Common myeloid progenitor, CD34-positive (primary cell): Measurements from ENCODE around the gene CDH13.

ENCODE experiments used
- CTCF ChIA-PET: fragments of 350-600 bp; sonication (Branson Sonifier 250); formaldehyde crosslinking; loops from one replicate; lab custom pipeline; 2021; ENCODE audit warnings: antibody characterized with exemption; lab: Charles Lee
- POLR2A ChIA-PET: fragments of 350-600 bp; sonication (Branson Sonifier 250); formaldehyde crosslinking; loops from one replicate; lab custom pipeline; 2021; ENCODE audit warnings: antibody characterized with exemption; lab: Charles Lee
- DNase-seq, 3 donors: peaks; one replicate each; pipeline versions ENCODE4 v3.0.0 to v3.0.0-alpha.2; 2013
- H3K27ac ChIP-seq, 2 experiments: 1 replicate in 1 of 2; 2 replicates in 1 of 2; pipeline ENCODE4 v1.7.0; 2013; ENCODE audit warnings: inconsistent platforms in 2 of 2, low read length in 2 of 2, mild to moderate bottlenecking in 2 of 2, low read depth in 1 of 2, moderate library complexity in 1 of 2; ENCODE audit not compliant: severe bottlenecking in 2 of 2, insufficient read depth in 1 of 2, poor library complexity in 1 of 2
- H3K27me3 ChIP-seq, 5 experiments: replicated peaks in 2 of 5; 1 replicate in 3 of 5; 2 replicates in 2 of 5; pipeline versions ENCODE4 v1.6.1 to v1.7.0; 2013; ENCODE audit warnings: low read length in 4 of 5, mild to moderate bottlenecking in 2 of 5, moderate library complexity in 2 of 5, inconsistent platforms in 1 of 5; ENCODE audit not compliant: insufficient read depth in 5 of 5, control insufficient read depth in 4 of 5
- H3K36me3 ChIP-seq, 4 experiments: 1 replicate in 2 of 4; 2 replicates in 2 of 4; pipeline versions ENCODE4 v1.6.1 to v1.7.0; 2013; ENCODE audit warnings: low read length in 3 of 4, control low read depth in 1 of 4, mild to moderate bottlenecking in 1 of 4; ENCODE audit not compliant: control insufficient read depth in 4 of 4, insufficient read depth in 4 of 4
- H3K4me1 ChIP-seq, 4 experiments: 1 replicate in 3 of 4; 2 replicates in 1 of 4; pipeline versions ENCODE4 v1.6.1 to v1.7.1; 2013; ENCODE audit warnings: low read length in 3 of 4, mild to moderate bottlenecking in 3 of 4, control low read depth in 1 of 4, inconsistent platforms in 1 of 4, moderate library complexity in 1 of 4; ENCODE audit not compliant: control insufficient read depth in 4 of 4, insufficient read depth in 4 of 4; ENCODE audit errors: control extremely low read depth in 1 of 4
- H3K4me3 ChIP-seq, 7 experiments: 1 replicate in 4 of 7; 2 replicates in 3 of 7; pipeline versions ENCODE4 v1.5.1 to v1.7.0; 2013; ENCODE audit warnings: mild to moderate bottlenecking in 7 of 7, low read length in 6 of 7, moderate library complexity in 6 of 7, inconsistent platforms in 2 of 7, low read depth in 2 of 7, control low read depth in 1 of 7; ENCODE audit not compliant: insufficient read depth in 4 of 7, control insufficient read depth in 1 of 7; ENCODE audit errors: extremely low read depth in 1 of 7
- H3K9me3 ChIP-seq, 5 experiments: 1 replicate in 4 of 5; 2 replicates in 1 of 5; pipeline versions ENCODE4 v1.6.1 to v1.7.1; 2013; ENCODE audit warnings: low read length in 4 of 5, mild to moderate bottlenecking in 2 of 5, inconsistent platforms in 1 of 5, low read depth in 1 of 5, moderate library complexity in 1 of 5; ENCODE audit not compliant: control insufficient read depth in 4 of 5, insufficient read depth in 2 of 5; ENCODE audit errors: control extremely low read depth in 1 of 5
- WGBS: methylation state at CpG from one replicate; pipeline ENCODE4 v1.1.5; 2013; ENCODE audit not compliant: insufficient coverage; 5-methylcytosine and 5-hydroxymethylcytosine counted together

Gene CDH13

DNA sequence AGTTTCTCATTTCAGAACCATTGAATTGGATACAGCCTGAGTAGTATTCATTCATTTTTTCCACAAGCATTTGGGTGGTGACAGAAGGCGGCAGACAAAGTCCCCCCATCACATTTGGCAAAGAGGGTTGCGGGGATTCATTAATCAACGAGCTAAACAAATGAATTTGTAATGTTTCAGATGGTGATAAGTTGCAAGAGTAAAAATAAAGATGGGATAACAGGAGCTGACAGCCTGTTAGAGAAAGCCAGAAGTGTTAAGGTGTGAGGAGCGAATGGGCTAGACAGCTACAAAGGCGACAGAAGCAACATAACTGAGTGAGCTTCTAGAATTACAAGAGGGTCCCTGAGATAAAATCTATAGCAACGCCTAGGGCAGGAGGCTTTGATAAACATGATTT is 838.2 kb downstream of the CDH13 start:
- H3K36me3 ChIP-seq: no peaks in the 10 kb centered on the region
- peaks cover 0 to 2% (median 0%) of the 10 kb centered on the region in 5 experiments for H3K27me3 ChIP-seq
- no peaks in the 10 kb centered on the region for H3K9me3 ChIP-seq
- DNase-seq: no peak
- ChIA-PET POLR2A (no interaction called here), CTCF (no interaction called here)
- no peak overlapping the region for H3K4me3 ChIP-seq
- H3K4me1 ChIP-seq: no peaks in the 10 kb centered on the region
- 96% methylated on average over 5 of the region's 6 CpGs for WGBS
- H3K27ac ChIP-seq: no peak overlapping the region

GRCh38 chr16:83470416-83470815 is 843.6 kb downstream of the CDH13 start:
- no CpG with 5 or more reads among the region's 3 CpGs for WGBS
- DNase-seq: peak in 1 of 3 donors; percentile 2
- CTCF ChIA-PET: no interaction called here

DNA sequence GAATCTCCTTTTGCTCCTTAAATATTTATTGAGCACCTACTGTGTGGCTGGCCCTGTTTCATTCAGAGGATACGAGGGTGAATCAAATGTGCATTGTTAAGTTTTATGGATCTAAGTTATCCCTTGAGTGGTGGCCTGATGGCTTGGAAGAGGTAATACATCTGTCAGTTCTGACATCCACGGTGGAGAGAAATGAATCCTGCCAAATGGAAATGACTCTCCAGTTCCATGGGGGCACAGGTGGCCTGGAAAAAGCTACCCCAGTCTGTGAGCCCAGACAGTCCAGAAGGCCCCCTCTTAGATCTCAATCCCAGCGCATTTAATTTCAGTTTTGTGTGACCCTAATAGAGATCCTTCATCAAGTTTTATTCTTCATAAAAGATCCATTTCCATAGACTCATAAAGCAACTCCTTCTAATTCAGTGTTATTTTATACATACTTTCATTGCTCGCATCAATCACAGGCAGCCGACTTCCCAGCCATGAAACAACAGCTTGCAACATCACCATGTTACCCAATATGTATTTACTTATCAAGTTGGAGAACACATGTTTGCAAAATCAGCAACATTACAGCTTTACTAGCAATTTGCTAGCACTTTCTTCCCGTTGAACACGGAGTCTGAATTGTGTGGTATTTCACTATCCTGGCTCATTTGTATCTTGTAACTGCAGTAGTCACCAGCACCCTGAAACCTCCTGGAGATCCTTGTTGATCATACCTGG is 846.2 kb downstream of the CDH13 start:
- no peak overlapping the region for H3K27ac ChIP-seq
- CTCF ChIA-PET: no interaction called here
- no peak overlapping the region for H3K4me3 ChIP-seq
- H3K4me1 ChIP-seq: no peaks in the 10 kb centered on the region
- no peak for DNase-seq
- H3K9me3 ChIP-seq: no peaks in the 10 kb centered on the region
- H3K36me3 ChIP-seq: no peaks in the 10 kb centered on the region
- no peaks in the 10 kb centered on the region for H3K27me3 ChIP-seq
- WGBS: 81% methylated on average over 5 of the region's 7 CpGs
- POLR2A ChIA-PET: no interaction called here

More at GRCh38 chr16:83470416-83470815, 843.6 kb downstream of the CDH13 start:
- no peaks in the 10 kb centered on the region for H3K9me3 ChIP-seq
- peaks cover 0 to 2% (median 0%) of the 10 kb centered on the region in 5 experiments for H3K27me3 ChIP-seq
- POLR2A ChIA-PET: no interaction called here
- H3K4me3 ChIP-seq: no peak overlapping the region
- no peaks in the 10 kb centered on the region for H3K4me1 ChIP-seq
- no peak overlapping the region for H3K27ac ChIP-seq
- no peaks in the 10 kb centered on the region for H3K36me3 ChIP-seq

GRCh38 chr16:83473926-83474650 is 847.3 kb downstream of the CDH13 start:
- Histone ChIP-seq H3K27me3 (no peaks in the 10 kb centered on the region), H3K27ac (no peak overlapping the region), H3K4me3 (no peak overlapping the region), H3K9me3 (no peaks in the 10 kb centered on the region), H3K36me3 (no peaks in the 10 kb centered on the region), H3K4me1 (no peaks in the 10 kb centered on the region)
- ChIA-PET CTCF (no interaction called here), POLR2A (no interaction called here)
- no CpG with 5 or more reads among the region's 2 CpGs for WGBS
- no peak for DNase-seq

DNA sequence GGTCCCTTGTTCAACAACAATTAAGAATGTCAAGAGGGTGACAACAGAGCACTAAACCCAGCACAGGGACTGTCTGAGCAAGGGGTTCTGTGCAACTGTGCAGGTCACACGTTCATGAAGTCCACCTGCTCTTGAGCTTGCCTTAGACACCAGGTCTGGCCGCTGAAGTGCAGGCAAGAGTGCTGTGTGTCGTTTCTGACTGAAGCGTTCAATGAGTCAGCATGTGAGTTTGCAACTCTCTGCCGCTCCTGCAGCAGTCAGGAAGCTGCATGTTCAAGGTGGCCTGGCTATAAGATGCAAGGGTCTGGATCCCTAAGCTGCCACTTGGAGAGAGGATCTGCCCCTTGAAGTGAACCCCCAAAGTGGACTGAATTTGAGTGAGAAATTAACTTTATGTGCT is 848.3 kb downstream of the CDH13 start:
- CTCF ChIA-PET: no interaction called here
- WGBS: 90% methylated on average over 5 of the region's 5 CpGs
- POLR2A ChIA-PET: no interaction called here

GRCh38 chr16:83481589-83481988 is 854.8 kb downstream of the CDH13 start:
- POLR2A ChIA-PET: no interaction called here
- 84% methylated on average over 7 of the region's 7 CpGs for WGBS
- H3K4me3 ChIP-seq: no peak overlapping the region
- DNase-seq: no peak
- H3K27ac ChIP-seq: no peak overlapping the region
- CTCF ChIA-PET: no interaction called here
- no peaks in the 10 kb centered on the region for H3K27me3 ChIP-seq
- no peaks in the 10 kb centered on the region for H3K36me3 ChIP-seq
- H3K4me1 ChIP-seq: no peaks in the 10 kb centered on the region
- H3K9me3 ChIP-seq: no peaks in the 10 kb centered on the region

More for the DNA sequence above, 848.3 kb downstream of the CDH13 start:
- no peaks in the 10 kb centered on the region for H3K27me3 ChIP-seq
- no peaks in the 10 kb centered on the region for H3K36me3 ChIP-seq
- DNase-seq: no peak
- no peaks in the 10 kb centered on the region for H3K4me1 ChIP-seq
- H3K9me3 ChIP-seq: no peaks in the 10 kb centered on the region
- no peak overlapping the region for H3K4me3 ChIP-seq
- H3K27ac ChIP-seq: no peak overlapping the region

DNA sequence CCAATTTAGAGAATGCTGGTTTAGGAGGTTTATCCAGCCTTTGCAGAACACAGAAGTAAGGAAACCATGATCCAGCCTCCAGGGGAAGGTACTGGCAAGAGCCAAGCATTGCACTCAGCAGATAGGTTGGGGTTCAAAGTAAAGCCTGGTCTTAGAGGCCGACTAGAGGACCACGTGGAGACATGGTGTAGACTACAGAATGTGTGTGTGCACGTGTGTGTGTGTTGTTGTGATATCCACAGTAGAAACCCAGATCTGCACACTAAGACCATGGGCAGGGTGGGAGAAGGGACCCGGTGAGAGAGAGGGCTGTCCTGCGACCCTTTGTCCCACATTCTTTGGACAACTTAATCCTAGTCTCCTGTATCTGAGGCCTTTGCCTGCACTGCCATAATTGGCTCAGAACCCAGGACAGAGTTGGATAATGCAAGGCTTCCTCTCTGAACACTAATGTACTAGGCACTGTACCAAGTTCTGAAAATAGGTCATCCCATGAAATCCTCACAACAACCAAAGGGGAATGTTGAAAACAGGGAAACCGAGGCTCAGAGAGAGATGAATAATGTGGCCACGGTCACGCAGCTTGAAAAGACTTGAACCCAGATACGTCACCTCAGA is 855.9 kb downstream of the CDH13 start:
- ChIA-PET CTCF (no interaction called here), POLR2A (no interaction called here)
- WGBS: 69% methylated on average over 7 of the region's 9 CpGs
- Histone ChIP-seq H3K4me1 (no peaks in the 10 kb centered on the region), H3K9me3 (no peaks in the 10 kb centered on the region), H3K27me3 (no peaks in the 10 kb centered on the region), H3K27ac (no peak overlapping the region), H3K36me3 (no peaks in the 10 kb centered on the region), H3K4me3 (no peak overlapping the region)
- DNase-seq: no peak
